DMS153 treated with DMSO at 0.1 percent for 48 hours (cell line): ENCODE data around the gene CPLANE1.
"Not testable (repeated sequence)": the region's sequence is repeated elsewhere in the genome, so short reads cannot be mapped to it uniquely, and the experiment has no call there.

ENCODE experiments used
- DNase-seq: peaks from one replicate; lab custom pipeline; 2025; ENCODE audit not compliant: unreplicated experiment; lab: John Stamatoyannopoulos, UW

The CPLANE1 gene

DNA sequence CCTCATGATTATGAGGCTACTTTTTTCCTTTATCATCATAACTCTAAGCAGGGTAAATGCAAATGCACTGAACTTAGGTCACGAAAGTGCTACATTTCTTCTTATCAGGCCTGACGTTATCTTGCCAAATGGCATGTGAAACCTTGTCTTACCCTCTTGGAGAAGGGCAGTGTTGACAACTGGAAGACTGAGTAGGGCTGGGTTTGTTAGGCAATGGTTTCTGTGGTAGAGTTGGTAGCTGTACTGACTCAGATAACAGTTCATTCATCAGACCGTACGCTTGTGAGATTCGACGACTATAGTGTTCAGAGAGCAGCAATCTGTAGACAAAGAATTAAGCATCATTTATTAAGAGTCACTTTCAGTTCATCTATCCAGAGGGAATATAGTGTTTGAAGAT, 127.7 kb downstream of the CPLANE1 start:
- no peak for DNase-seq

DNA sequence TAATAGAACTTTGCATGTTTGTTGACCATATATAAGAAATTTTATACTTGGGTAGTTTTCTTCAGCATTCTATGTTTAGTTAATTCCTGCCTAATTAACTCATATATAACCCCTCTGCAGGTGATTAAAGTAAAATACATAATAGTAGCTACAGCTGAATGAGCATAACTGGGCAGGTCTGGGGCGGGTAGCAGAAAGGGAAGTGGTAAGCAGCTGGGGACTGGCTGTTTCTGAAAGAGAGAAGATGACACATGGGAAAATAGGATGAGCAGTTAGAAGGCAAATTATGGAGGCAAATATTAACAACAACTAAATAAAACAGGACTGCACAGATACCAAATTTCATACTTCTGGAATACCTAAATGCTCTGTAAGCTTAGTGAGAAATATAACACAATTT, 128.1 kb downstream of the CPLANE1 start:
- DNase-seq, result no peak

- no peak for DNase-seq
These were observed 128.9 kb downstream of the CPLANE1 start for GRCh38 chr5:37120270-37120669.

GRCh38 chr5:37116359-37116758, 132.8 kb downstream of the CPLANE1 start:
- DNase-seq, result no peak

DNA sequence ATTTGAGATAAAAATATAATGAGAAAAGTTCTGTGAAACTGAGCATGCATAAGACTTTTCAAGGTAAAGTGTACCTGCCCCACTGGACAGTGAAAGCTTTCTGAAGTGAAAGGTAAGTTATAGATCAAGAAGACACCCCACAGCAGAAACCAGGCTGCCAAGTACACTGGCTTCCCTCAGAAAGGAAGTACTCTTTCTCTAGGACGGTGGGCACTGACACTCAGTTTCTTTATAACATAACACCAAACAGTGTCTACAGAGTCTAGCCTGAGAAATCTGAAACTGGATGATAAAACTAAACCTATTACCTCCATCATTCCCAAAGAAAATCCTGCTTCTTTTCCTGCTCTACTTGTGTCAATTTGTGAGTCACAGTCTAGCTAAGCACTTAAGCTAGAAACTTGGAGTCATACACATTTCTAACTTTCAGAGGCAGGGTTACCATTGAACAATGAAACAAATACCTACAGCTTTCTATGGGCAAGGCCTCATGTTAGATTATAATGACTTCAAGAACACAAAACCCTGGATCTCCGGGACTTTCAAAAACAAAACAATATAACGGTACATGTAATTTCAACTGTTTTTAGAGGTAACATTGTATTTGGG, 136.7 kb downstream of the CPLANE1 start:
- no peak for DNase-seq

- no peak for DNase-seq
These were observed 137.5 kb downstream of the CPLANE1 start for GRCh38 chr5:37111426-37112382.

- DNase-seq, result no peak
These were observed 139.0 kb downstream of the CPLANE1 start for GRCh38 chr5:37110135-37110534.

GRCh38 chr5:37109338-37109737, 139.8 kb downstream of the CPLANE1 start:
- no peak for DNase-seq

GRCh38 chr5:37103302-37103701, 145.9 kb downstream of the CPLANE1 start:
- DNase-seq, result no peak

DNA sequence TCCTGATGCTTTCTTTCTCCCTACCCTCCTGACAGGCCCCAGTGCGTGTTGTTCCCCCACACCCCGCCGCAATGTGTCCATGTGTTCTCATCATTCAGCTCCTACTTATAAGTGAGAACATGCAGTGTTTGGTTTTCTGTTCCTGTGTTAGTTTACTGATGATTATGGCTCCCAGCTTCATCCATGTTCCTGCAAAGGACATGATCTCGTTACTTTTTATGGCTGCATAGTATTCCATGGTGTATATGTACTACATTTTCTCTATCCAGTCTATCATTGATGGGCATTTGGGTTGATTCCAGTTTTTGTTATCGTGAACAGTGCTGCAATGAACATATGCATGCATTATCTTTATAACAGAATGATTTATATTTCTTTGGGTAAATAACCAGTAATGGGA, 149.9 kb downstream of the CPLANE1 start:
- not testable (repeated sequence) for DNase-seq

- DNase-seq, result not testable (repeated sequence)
These were observed 155.4 kb downstream of the CPLANE1 start for GRCh38 chr5:37093795-37094194.

- no peak for DNase-seq
These were observed 158.4 kb downstream of the CPLANE1 start for GRCh38 chr5:37090781-37091180.

- no peak for DNase-seq
These were observed 159.0 kb downstream of the CPLANE1 start for GRCh38 chr5:37090123-37090726.

DNA sequence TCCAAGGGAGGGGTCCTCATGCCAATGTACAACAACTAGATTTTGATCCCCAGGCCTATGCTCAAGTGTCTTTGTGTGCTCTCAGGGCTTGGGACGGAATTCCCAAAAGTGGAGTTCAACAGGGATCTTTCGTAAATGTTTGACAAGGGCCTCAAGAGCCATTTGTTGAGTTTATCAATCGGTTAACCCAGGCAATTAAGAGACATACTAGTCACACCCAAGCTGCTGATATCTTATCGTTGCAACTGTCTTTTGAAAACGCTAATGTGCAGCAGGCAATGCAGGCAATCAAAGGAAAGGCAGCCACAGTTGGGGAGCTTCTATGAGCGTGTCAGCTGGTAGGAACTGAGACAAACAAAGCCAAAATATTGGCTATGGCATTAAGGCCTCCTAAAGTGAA, 161.2 kb downstream of the CPLANE1 start:
- no peak for DNase-seq

GRCh38 chr5:37086466-37087173, 162.6 kb downstream of the CPLANE1 start:
- DNase-seq, result no peak

- not testable (repeated sequence) for DNase-seq
These were observed 163.2 kb downstream of the CPLANE1 start for GRCh38 chr5:37086026-37086425.

DNA sequence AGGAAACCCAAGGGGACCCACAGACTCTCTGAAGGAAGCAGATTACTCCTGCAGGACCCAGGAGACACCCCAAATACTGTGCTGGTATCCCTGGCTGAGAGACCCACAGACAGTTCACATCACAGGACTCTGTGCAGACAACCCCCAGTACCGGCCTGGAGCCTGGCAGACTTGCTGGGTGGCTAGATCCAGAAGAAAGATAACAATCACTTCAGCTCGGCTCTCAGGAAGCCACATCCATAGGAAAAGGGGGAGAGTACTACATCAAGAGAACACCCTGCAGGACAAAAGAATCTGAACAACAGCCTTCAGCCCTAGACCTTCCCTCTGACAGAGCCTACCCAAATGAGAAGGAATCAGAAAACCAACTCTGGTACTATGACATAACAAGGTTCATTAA, 166.2 kb downstream of the CPLANE1 start:
- DNase-seq, result not testable (repeated sequence)

GRCh38 chr5:37080697-37081096, 168.5 kb downstream of the CPLANE1 start:
- no peak for DNase-seq

GRCh38 chr5:37077146-37077545, 172.0 kb downstream of the CPLANE1 start:
- DNase-seq, result no peak

DNA sequence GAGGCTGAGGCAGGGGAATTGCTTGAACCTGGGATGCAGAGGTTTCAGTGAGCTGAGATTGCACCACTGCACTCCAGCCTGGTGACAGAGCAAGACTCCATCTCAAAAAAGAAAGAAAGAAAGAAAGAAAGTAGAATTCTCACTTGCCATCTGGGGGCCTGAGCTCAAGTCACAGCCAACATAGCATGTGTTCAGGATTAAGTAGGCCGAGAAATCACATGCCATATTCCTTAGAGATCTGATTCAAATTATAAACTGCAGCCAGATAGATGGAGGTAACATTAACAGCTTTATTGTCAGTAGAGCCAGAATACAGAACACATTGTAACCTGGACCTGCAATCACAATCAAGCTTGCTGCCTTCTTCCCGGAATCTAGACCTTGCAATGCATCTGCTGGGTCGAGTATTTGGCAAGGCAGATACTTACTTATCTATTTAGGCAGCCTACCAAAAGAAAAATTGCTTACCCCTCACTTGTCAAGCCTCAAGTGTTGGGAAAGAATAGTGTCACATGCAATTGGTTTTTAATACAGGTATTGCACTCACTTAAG, 173.7 kb downstream of the CPLANE1 start:
- DNase-seq, result no peak
